Neutrophil (primary cell): ENCODE data around the gene CTNND2.

Experiments used
- H3K27ac ChIP-seq: fragments of 200-600 bp; sonication (generic); 2 replicates; pipeline ENCODE4 v1.5.1; 2016; ENCODE audit warnings: mild to moderate bottlenecking, moderate library complexity
- H3K27me3 ChIP-seq: fragments of 200-600 bp; sonication (generic); 2 replicates; pipeline ENCODE4 v1.6.0; 2016; ENCODE audit warnings: mild to moderate bottlenecking
- H3K36me3 ChIP-seq: fragments of 200-600 bp; sonication (generic); 2 replicates; pipeline ENCODE4 v1.5.1; 2017
- H3K4me1 ChIP-seq, 2 experiments: fragments of 200-600 bp in 1 of 2; sonication (generic) in 1 of 2; 1 replicate in 1 of 2; 2 replicates in 1 of 2; pipeline versions ENCODE4 v1.5.1 to v1.6.1; 2013 to 2016; ENCODE audit warnings: low read depth in 1 of 2, low read length in 1 of 2, mild to moderate bottlenecking in 1 of 2, moderate library complexity in 1 of 2; ENCODE audit not compliant: control insufficient read depth in 1 of 2, insufficient read depth in 1 of 2
- H3K4me3 ChIP-seq, 2 experiments: fragments of 200-600 bp in 1 of 2; sonication (generic) in 1 of 2; 1 replicate in 1 of 2; 2 replicates in 1 of 2; pipeline ENCODE4 v1.5.1; 2013 to 2016; ENCODE audit warnings: low read depth in 1 of 2, low read length in 1 of 2, mild to moderate bottlenecking in 1 of 2, moderate library complexity in 1 of 2
- H3K9me3 ChIP-seq: fragments of 200-600 bp; sonication (generic); 2 replicates; pipeline ENCODE4 v1.5.1; 2016
- TF ChIP-seq, protein P1 (sequence below): fragments of 200-600 bp; sonication (generic); IDR thresholded peaks from 2 replicates; pipeline ENCODE4 v1.5.1; 2016; ENCODE audit warnings: antibody characterized with exemption

CTNND2 gene

GRCh38 chr5:11700391-11700790, 203.9 kb downstream of the CTNND2 start:
- Histone ChIP-seq H3K9me3 (no peaks in the 10 kb centered on the region), H3K27ac (no peak overlapping the region), H3K27me3 (no peaks in the 10 kb centered on the region), H3K4me1 (no peaks in the 10 kb centered on the region), H3K36me3 (no peaks in the 10 kb centered on the region), H3K4me3 (no peak overlapping the region)
- TF ChIP-seq, protein P1, sequence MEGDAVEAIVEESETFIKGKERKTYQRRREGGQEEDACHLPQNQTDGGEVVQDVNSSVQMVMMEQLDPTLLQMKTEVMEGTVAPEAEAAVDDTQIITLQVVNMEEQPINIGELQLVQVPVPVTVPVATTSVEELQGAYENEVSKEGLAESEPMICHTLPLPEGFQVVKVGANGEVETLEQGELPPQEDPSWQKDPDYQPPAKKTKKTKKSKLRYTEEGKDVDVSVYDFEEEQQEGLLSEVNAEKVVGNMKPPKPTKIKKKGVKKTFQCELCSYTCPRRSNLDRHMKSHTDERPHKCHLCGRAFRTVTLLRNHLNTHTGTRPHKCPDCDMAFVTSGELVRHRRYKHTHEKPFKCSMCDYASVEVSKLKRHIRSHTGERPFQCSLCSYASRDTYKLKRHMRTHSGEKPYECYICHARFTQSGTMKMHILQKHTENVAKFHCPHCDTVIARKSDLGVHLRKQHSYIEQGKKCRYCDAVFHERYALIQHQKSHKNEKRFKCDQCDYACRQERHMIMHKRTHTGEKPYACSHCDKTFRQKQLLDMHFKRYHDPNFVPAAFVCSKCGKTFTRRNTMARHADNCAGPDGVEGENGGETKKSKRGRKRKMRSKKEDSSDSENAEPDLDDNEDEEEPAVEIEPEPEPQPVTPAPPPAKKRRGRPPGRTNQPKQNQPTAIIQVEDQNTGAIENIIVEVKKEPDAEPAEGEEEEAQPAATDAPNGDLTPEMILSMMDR, result no peak

- Histone ChIP-seq H3K9me3 (no peaks in the 10 kb centered on the region), H3K36me3 (no peaks in the 10 kb centered on the region), H3K4me1 (no peaks in the 10 kb centered on the region), H3K27ac (no peak overlapping the region), H3K27me3 (no peaks in the 10 kb centered on the region), H3K4me3 (no peak overlapping the region)
- TF ChIP-seq, protein P1, result no peak
These were observed 211.6 kb downstream of the CTNND2 start for GRCh38 chr5:11692636-11693035.

DNA sequence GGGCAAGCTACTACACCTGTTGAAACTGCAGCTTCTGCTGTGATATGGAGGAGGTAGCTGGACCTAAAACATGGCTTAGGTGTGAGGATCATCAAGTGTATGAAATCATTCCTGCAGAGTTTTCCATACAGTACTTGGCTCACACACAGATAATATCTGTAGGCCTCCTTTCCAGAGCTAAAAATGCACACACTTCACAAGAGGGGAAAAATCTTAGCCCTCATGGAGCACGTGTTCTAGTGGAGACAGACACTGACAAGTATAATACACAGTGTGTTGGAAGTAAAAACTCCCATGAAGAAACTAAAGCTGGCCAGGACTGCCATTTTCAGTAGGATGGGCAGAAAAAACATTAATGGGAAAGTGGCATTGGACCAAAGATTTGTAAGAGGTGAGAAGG, 216.7 kb downstream of the CTNND2 start:
- Histone ChIP-seq H3K4me3 (no peak overlapping the region), H3K27ac (no peak overlapping the region), H3K36me3 (no peaks in the 10 kb centered on the region), H3K4me1 (no peaks in the 10 kb centered on the region), H3K9me3 (no peaks in the 10 kb centered on the region), H3K27me3 (no peaks in the 10 kb centered on the region)
- TF ChIP-seq, protein P1, result no peak

DNA sequence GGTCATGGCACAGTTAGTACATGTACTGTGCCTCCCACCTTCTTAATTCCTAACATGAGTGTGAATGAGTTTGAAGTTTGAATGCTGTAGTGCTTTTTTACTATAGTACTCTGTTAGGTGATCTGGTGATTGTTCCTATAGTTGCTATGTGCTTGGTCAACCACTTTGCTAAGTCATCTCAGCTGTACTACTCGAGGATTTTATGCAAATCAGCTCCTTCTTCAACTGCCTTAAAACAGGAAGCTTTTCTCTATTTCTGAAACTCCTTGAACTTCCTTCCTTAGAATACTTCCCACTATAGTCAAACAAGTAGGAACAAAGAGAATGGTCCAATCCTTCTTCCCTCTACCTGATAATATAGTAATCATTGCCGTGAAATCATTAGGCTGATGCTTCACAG, 219.6 kb downstream of the CTNND2 start:
- H3K4me1 ChIP-seq, result no peaks in the 10 kb centered on the region
- H3K27me3 ChIP-seq, result no peaks in the 10 kb centered on the region
- H3K9me3 ChIP-seq, result no peaks in the 10 kb centered on the region
- no peak overlapping the region for H3K4me3 ChIP-seq
- no peak overlapping the region for H3K27ac ChIP-seq
- no peaks in the 10 kb centered on the region for H3K36me3 ChIP-seq
- TF ChIP-seq, protein P1, result no peak

DNA sequence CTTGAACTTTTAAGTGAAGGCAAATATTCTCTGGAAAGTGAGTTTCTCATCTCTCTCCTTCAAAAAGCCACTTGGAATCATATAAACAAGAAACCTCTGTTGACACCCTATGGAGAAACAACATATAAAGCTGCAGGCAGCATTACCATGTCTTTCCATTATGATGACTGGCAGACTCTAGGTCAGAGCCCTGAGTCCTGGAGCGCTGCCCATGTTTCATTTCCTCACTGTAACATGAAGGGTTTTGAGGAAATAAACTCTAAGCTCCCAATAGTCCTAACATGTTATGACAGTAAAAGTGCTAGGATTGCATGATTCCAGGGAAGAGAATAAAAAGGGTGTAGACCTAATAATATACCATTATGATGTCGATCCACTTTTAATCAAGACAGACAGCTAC, 220.6 kb downstream of the CTNND2 start:
- H3K4me1 ChIP-seq, result no peaks in the 10 kb centered on the region
- H3K9me3 ChIP-seq, result no peaks in the 10 kb centered on the region
- TF ChIP-seq, protein P1, result no peak
- no peaks in the 10 kb centered on the region for H3K36me3 ChIP-seq
- no peak overlapping the region for H3K4me3 ChIP-seq
- H3K27me3 ChIP-seq, result no peaks in the 10 kb centered on the region
- no peak overlapping the region for H3K27ac ChIP-seq

- no peaks in the 10 kb centered on the region for H3K27me3 ChIP-seq
- H3K9me3 ChIP-seq, result no peaks in the 10 kb centered on the region
- no peaks in the 10 kb centered on the region for H3K4me1 ChIP-seq
- TF ChIP-seq, protein P1, result no peak
- no peaks in the 10 kb centered on the region for H3K36me3 ChIP-seq
- H3K27ac ChIP-seq, result no peak overlapping the region
- H3K4me3 ChIP-seq, result no peak overlapping the region
These were observed 222.4 kb downstream of the CTNND2 start for GRCh38 chr5:11681796-11682195.
